K562 (cell line): ENCODE measurements around the gene ENSA. TPM values are rescaled to one million over a fixed set of nuclear protein-coding genes. Genes with fewer than 3 reads are reported as not detected.
A peak's percentile ranks its signal among the peaks of the same experiment; 100 is the strongest.

Experiments
- CHAMP1 ChIP-seq: fragments of 450-650 bp; IDR thresholded peaks from 2 replicates; pipeline ENCODE4 v1.6.1; 2016; ENCODE audit warnings: mild to moderate bottlenecking
- HMBOX1 ChIP-seq: sonication (generic); IDR thresholded peaks from 2 replicates; pipeline ENCODE4 v1.6.1; 2016
- HNRNPL ChIP-seq: fragments of 200-400 bp; formaldehyde crosslinking; IDR thresholded peaks from 2 replicates; pipeline ENCODE4 v1.6.1; 2017; ENCODE audit warnings: low read depth, mild to moderate bottlenecking, low read length
- MECOM ChIP-seq: fragments of 250-450 bp; sonication (Bioruptor Pico); IDR thresholded peaks from 2 replicates; pipeline ENCODE4 v1.8.0; 2022; ENCODE audit warnings: inconsistent platforms
- POLR2AphosphoS5 ChIP-seq: IDR thresholded peaks from 2 replicates; pipeline ENCODE4 v1.6.1; 2011; ENCODE audit warnings: mild to moderate bottlenecking, low read depth, low read length, moderate library complexity; ENCODE audit not compliant: control insufficient read depth, insufficient read depth
- POLR2B ChIP-seq: fragments of 450-650 bp; IDR thresholded peaks from 2 replicates; pipeline ENCODE4 v1.6.1; 2018; ENCODE audit warnings: low read depth; ENCODE audit not compliant: partially characterized antibody
- POLR2G ChIP-seq: fragments of 200-400 bp; formaldehyde crosslinking; IDR thresholded peaks from 2 replicates; pipeline ENCODE4 v1.6.1; 2017; ENCODE audit warnings: low read depth, mild to moderate bottlenecking, antibody characterized with exemption, low read length, moderate library complexity
- RAD21 ChIP-seq, 2 experiments: fragments of 250-450 bp in 1 of 2; fragments of 450-650 bp in 1 of 2; sonication (Bioruptor Pico) in 1 of 2; formaldehyde crosslinking in 1 of 2; IDR thresholded peaks in 1 of 2; conservative IDR thresholded peaks in 1 of 2; 2 replicates each; pipeline versions ENCODE4 v1.4.0 to v1.8.0; 2020 to 2022; ENCODE audit warnings: mild to moderate bottlenecking in 2 of 2, moderate library complexity in 1 of 2
- RBFOX2 ChIP-seq: fragments of 200-400 bp; formaldehyde crosslinking; IDR thresholded peaks from 2 replicates; pipeline ENCODE4 v1.6.1; 2017; ENCODE audit warnings: low read depth, mild to moderate bottlenecking, low read length, moderate library complexity
- SIN3A ChIP-seq, 2 experiments: fragments of 150-350 bp in 1 of 2; IDR thresholded peaks; 2 replicates each; pipeline ENCODE4 v1.6.1; 2011 to 2016; ENCODE audit warnings: borderline replicate concordance in 2 of 2, low read depth in 2 of 2, low read length in 2 of 2, mild to moderate bottlenecking in 2 of 2, moderate library complexity in 2 of 2; ENCODE audit not compliant: control insufficient read depth in 1 of 2
- SP1 ChIP-seq: sonication (generic); formaldehyde crosslinking; IDR thresholded peaks from 2 replicates; pipeline ENCODE4 v1.8.1; 2022; ENCODE audit warnings: mild to moderate bottlenecking, missing genetic modification reagents
- SUPT5H ChIP-seq: fragments of 450-650 bp; IDR thresholded peaks from 2 replicates; pipeline ENCODE4 v1.6.1; 2016
- ZBTB34 ChIP-seq: fragments of 250-450 bp; sonication (Bioruptor Pico); IDR thresholded peaks from 2 replicates; pipeline ENCODE4 v1.8.0; 2021; ENCODE audit warnings: mild to moderate bottlenecking, moderate library complexity
- polyA plus RNA-seq, 8 experiments: library from polyadenylated mRNA; depleted of rRNA in 4 of 8; stranded (reverse) in 5 of 8; unstranded in 3 of 8; fragments of >200 nt; fragmentation: Nextera tagmentation in 2 of 8; fragmentation: Illumina TruSeq in 1 of 8; extraction: Ambion mirVana in 2 of 8; extraction: Trizol in 1 of 8; gene quantifications; 2 replicates each; pipeline versions ENCODE4 v1.2.1 to v1.2.3, GENCODE V29; 2011 to 2014; ENCODE audit warnings: inconsistent platforms in 1 of 8, missing spikeins in 1 of 8
- total RNA-seq, 7 experiments: library from RNA; depleted of rRNA in 6 of 7; stranded (reverse); fragments of >200 nt in 6 of 7; fragmentation: Illumina TruSeq in 2 of 7; extraction: Trizol in 2 of 7; gene quantifications; 2 replicates each; pipeline versions ENCODE4 v1.2.1 to v1.2.3, GENCODE V29; 2011 to 2021; ENCODE audit warnings: low replicate concordance in 1 of 7

The ENSA gene
- total and polyA plus RNA-seq, 9 of the 15 experiments (the other 6 are each of a cell fraction or from before 2014, with no cell fraction given) = 68.1 to 605 (median 188) TPM

- peak; percentile 71 for TF ChIP-seq POLR2G
- TF ChIP-seq SP1 (CRISPR knock-in tag) = 0 out of 2 replicates have a peak, but pooled peaks have one; percentile 6
- no peak for TF ChIP-seq CHAMP1
- TF ChIP-seq HMBOX1 = peak; percentile 77
- TF ChIP-seq MECOM (CRISPR knock-in tag) = no peak
- peak in 1 of 2 experiments; percentile 7; a peak in 1 of 4 replicates for TF ChIP-seq RAD21 (CRISPR knock-in tag; conservative IDR thresholded peaks at IDR 0.05 in 1 of 2, IDR thresholded peaks at IDR 0.05 in 1 of 2)
- peak; percentile 23; the same call in 1 of the 2 replicates for TF ChIP-seq SUPT5H
- TF ChIP-seq RBFOX2 = peak; percentile 84
- TF ChIP-seq HNRNPL = peak; percentile 37; the same call in 1 of the 2 replicates
- TF ChIP-seq SIN3A (IDR thresholded peaks at IDR 0.05; ENCODE audit: borderline replicate concordance in 2 of 2, control insufficient read depth in 1 of 2, low read depth in 2 of 2, low read length in 2 of 2) = peak in 1 of 2 experiments; percentile 8; a peak in 2 of 4 replicates
- peak; percentile 7 for TF ChIP-seq POLR2B
- no peak for TF ChIP-seq ZBTB34 (CRISPR knock-in tag)
- TF ChIP-seq POLR2AphosphoS5 = peak; percentile 18
These were observed 52.4 kb downstream of the ENSA start (continued) for GRCh38 chr1:150576794-150577556.
